Measurements from ENCODE around the gene PREX1.

PREX1 gene

GRCh38 chr20:48728042-48728825 is 99.6 kb downstream of the PREX1 start:
- intact Hi-C loops (cut with DNase I) = loop anchor here (5.0 kb wide), 1 partner anchor 71 kb away; no protein-coding TSS in a partner anchor
- peak; percentile 81 to 99 (median 90) for DNase-seq

- peak in 2 of 10 donors; percentile 38 to 56 for DNase-seq
- intact Hi-C loops (cut with DNase I) = loop anchor here (5.0 kb wide), 1 partner anchor 70 kb away; no protein-coding TSS in a partner anchor
These were observed 100.6 kb downstream of the PREX1 start for GRCh38 chr20:48727226-48727625.

- intact Hi-C loops (cut with DNase I) = loop anchor here (5.0 kb wide), 1 partner anchor 68 kb away; no protein-coding TSS in a partner anchor
- peak in 2 of 10 donors; percentile 48 to 61 for DNase-seq
These were observed 102.2 kb downstream of the PREX1 start for GRCh38 chr20:48725555-48725991.

- DNase-seq = peak in 1 of 10 donors; percentile 73
- intact Hi-C loops (cut with DNase I) = loop anchor here (5.0 kb wide), 1 partner anchor 68 kb away; no protein-coding TSS in a partner anchor
These were observed 102.8 kb downstream of the PREX1 start for GRCh38 chr20:48724891-48725554.

DNA sequence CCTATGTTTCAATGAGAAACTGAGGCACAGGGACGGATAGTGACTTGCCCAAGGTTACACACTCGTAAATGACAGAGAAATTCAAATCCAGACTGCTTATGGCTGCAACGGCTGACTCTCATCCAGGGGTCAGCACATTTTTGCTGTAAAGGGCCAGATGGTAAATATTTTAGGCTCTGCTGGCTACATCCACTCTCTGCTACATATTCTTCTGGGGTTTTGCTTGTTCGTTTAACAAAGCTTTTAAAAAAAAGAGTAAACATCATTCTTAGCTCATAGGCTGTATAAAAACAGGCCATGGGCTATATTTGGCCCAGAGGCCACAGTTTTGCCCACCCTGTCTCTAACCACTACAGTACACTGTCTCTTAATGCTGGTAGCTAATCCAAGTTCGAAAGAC is 103.4 kb downstream of the PREX1 start:
- intact Hi-C loops (cut with DNase I) = no loop called here
- DNase-seq = peak in 1 of 10 donors; percentile 8

DNA sequence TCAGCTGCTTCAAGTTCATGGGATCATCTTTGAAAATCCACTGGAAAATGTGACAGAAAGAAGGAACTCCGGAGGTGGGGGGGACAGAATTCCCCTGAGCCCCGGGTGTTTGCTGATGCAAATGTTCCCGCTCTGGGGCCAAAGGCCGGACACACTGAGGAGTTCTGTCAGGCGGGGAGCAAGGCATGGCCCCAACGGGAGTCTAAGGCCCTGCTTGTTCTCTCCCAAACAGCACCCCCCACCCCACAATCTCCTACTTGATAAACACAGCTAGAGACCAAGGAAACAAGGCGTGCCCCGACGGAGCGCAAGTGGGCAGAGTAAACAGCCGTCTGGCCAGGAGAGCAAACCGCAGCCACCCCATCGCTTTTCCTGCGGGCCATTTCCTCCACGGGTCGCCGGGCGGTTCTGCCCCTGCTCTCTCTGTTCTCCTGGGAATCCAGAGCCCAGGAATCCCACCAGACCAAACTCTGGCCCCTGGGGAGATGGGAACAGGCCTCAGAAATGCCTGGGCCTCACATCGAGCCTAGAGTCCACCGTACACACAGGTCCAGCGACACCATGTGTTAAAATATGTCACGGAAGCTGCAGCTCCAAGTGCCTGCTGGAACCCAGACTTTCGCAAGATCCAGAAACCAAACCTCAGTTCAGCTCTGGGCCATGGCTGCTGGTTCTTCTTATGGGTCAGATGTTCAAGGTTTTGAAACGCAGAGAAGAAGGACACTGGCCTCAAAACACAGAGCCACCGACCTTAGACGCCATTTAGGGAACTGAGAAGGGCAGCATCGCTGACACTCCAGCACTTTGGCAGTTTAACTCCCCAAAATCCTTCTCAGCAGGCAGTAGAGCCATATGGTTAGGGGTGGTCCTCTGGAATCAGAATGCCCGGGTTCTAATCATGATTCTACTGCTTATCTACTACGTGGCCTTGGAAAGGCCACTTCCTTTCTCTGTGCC is 104.2 kb downstream of the PREX1 start:
- DNase-seq = peak in 6 of 10 donors; percentile 53 to 90 (median 66)

DNA sequence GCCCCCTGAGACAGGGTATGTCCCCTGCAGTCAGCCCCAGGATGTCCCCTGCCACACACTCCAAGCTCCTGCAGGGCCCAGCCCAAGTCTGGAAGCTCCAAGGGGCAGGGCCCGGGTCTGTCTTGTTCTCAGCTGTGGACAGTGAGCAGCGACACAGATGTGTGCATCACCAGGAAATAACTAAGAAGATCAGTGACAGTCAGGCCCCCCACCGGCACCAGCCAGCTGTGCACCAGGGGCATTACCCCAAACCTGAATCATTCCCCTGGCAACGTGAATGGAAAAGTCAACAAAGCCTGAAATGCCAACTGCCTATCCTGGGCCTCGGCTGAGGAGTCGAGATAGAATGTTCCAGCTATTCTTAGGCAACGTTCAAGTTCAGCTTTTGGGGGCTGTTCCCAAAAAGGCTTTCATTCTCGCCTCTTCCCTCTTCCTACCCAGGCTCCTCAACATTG is 105.0 kb downstream of the PREX1 start:
- peak in 1 of 10 donors; percentile 72 for DNase-seq
- intact Hi-C loops (cut with DNase I) = no loop called here

More for the DNA sequence above, 104.2 kb downstream of the PREX1 start:
- intact Hi-C loops (cut with DNase I) = no loop called here

- DNase-seq = peak in 1 of 10 donors; percentile 51
- intact Hi-C loops (cut with DNase I) = no loop called here
These were observed 105.6 kb downstream of the PREX1 start for GRCh38 chr20:48722002-48722731.

GRCh38 chr20:48721324-48722001 is 106.3 kb downstream of the PREX1 start:
- DNase-seq = peak in 1 of 10 donors; percentile 89
- intact Hi-C loops (cut with DNase I) = no loop called here

- DNase-seq = peak in 1 of 10 donors; percentile 37
- intact Hi-C loops (cut with DNase I) = no loop called here
These were observed 107.4 kb downstream of the PREX1 start for GRCh38 chr20:48720256-48720985.

DNA sequence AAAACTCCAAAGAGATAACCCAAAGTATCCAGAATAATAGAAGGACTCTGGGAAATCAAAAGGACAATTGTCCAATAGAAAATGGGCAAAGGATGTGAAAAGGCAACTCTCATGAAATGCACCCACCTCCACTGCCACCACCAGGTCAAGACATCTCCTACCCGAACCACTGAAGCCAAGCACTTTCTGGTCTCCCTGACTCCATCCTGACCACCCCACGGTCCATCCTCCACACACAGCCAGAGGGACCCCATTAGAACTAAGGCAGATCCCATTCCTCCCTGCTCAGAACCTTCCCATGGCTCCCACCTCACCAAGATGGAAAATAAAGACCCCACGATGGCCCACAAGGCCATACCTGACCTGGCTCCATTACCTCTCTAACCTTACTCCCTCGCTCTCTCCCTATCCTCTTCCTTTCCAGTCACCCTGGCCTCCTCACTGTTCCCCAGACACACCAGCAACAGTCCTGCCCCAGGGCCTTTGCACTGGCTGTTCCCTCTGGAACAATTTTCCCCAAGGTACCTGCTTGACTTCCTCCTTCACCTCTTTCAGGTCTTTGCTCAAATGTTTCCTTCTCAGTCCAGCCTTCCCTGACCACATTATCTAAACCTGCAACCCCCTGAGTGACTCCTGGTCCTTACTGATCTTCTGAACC is 108.1 kb downstream of the PREX1 start:
- DNase-seq = no peak

GRCh38 chr20:48718786-48719578 is 108.8 kb downstream of the PREX1 start:
- intact Hi-C loops (cut with DNase I) = no loop called here
- DNase-seq = peak in 1 of 10 donors; percentile 26

More for the DNA sequence above, 108.1 kb downstream of the PREX1 start:
- intact Hi-C loops (cut with DNase I) = no loop called here

DNA sequence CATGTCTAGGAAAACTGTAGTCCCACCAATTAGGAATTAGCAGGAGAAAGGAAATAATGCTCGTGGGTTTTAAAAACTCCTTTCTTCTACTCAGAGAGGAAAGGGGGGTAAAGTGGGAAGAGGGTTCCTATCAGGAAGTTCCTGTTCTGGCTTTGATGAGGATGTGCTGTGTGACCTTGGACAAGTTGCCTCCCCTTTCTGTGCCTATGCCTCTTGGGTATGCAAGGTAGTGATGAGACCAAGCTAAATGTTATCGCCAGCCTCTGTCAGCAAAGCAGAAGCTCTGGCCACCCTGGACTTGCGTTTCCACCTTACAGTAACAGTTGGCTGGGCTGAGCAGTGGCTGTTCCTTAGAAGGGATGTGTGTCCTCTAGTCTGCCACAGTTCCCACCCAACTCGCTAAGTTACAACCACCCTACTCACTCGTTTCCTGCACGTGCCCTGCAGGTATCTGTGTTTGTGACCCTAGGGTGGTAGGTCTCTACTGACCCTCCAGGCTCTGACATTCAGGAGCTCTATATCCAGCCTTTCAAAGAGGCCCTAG is 110.0 kb downstream of the PREX1 start:
- DNase-seq = peak in 1 of 10 donors; percentile 55
- intact Hi-C loops (cut with DNase I) = no loop called here

DNA sequence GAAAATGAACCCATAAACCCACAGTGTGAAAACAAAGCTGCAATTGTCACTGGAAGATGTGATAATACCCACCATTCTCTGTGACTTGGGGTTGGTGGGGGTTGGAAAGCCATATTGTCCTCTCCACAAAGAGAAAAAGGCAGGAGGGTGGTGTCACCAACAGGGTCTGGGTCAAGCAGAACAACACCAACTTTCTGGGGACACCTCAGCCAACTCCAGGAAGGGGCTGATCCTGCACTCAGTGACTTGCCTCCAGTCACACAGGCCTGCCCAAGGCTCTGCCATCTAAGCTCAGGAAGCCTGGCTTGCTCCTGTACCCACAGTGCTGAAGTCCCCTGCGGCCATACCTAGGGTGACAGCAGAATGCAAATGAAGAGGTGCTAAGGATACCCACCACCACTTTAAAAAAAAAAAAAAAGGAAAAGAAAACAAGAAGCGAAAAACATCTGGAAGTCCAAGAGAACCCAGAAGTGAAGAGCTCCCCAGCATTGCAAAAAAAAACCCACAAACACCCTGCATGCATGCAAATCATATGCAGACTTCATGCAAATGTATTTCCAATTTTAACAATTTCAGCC is 110.6 kb downstream of the PREX1 start:
- peak in 1 of 10 donors; percentile 84 for DNase-seq

DNA sequence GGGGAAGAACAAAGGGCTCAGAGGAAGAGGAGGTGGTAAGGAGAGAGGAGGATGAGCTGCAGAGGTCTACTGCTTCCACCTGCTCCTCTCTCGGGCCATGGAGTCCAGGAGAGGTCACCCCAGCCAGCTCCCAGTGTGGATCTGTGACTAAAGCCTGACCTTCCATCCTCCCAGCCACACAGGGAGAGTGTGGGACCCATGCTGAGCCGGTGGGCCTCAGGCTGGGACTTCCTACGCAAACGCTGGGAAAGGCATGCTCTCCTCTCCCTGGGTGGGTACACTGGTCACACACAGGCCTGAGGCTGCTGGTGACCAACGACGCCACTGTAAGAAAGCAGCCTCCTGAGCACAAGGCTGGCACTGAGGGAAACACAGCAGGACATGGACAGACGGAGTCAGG is 111.3 kb downstream of the PREX1 start:
- DNase-seq = peak in 1 of 10 donors; percentile 78

More for the DNA sequence above, 110.6 kb downstream of the PREX1 start:
- intact Hi-C loops (cut with DNase I) = no loop called here

GRCh38 chr20:48716086-48716485 is 111.7 kb downstream of the PREX1 start:
- intact Hi-C loops (cut with DNase I) = no loop called here
- peak in 1 of 10 donors; percentile 83 for DNase-seq

More for the DNA sequence above, 111.3 kb downstream of the PREX1 start:
- intact Hi-C loops (cut with DNase I) = no loop called here

Measured in posterior cingulate gyrus (tissue), 11 donors.